Ectodermal cell (in vitro differentiated cells): Measurements from ENCODE around the gene SEMA4A.
A peak's percentile ranks its signal among the peaks of the same experiment; 100 is the strongest.

Source experiments
- H3K27ac ChIP-seq: 2 replicates; pipeline ENCODE4 v1.7.0; 2013; ENCODE audit warnings: mild to moderate bottlenecking, low read depth, low read length; ENCODE audit not compliant: insufficient read depth, poor library complexity, severe bottlenecking
- H3K27me3 ChIP-seq: 2 replicates; pipeline ENCODE4 v1.7.0; 2013; ENCODE audit warnings: mild to moderate bottlenecking, low read length; ENCODE audit not compliant: insufficient read depth, control insufficient read depth, poor library complexity, severe bottlenecking
- H3K36me3 ChIP-seq: one replicate; pipeline ENCODE4 v1.7.0; 2013; ENCODE audit warnings: low read length; ENCODE audit not compliant: control insufficient read depth, insufficient read depth
- H3K4me1 ChIP-seq: one replicate; pipeline ENCODE4 v1.7.0; 2013; ENCODE audit warnings: low read length; ENCODE audit not compliant: control insufficient read depth, insufficient read depth
- H3K4me3 ChIP-seq: 2 replicates; pipeline ENCODE4 v1.7.0; 2013; ENCODE audit warnings: low read depth, low read length, control low read depth; ENCODE audit not compliant: insufficient read depth
- H3K9me3 ChIP-seq: 2 replicates; pipeline ENCODE4 v1.7.0; 2013; ENCODE audit warnings: mild to moderate bottlenecking, low read length, moderate library complexity; ENCODE audit not compliant: control insufficient read depth
- WGBS, 2 experiments: methylation state at CpG; one replicate each; pipeline ENCODE4 v1.1.7; 2013; ENCODE audit warnings: missing lambda C conversion rate in 2 of 2; 5-methylcytosine and 5-hydroxymethylcytosine counted together

Gene SEMA4A

DNA sequence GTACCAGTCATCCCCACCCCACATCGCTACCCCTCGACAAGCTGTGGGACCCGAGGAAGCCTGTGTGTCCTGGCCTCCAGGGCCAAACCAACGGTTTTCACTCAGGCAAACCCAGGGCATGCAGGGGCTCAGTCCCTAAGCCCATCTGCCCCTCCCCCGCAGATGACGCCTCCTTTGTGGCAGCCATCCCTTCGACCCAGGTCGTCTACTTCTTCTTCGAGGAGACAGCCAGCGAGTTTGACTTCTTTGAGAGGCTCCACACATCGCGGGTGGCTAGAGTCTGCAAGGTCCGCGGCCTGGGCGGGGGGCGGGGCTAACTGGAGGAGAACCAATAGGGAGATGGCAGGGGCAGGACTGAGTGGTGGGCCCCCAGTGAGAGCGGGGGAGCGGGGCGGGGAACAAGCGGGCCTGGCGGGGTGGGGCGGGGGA is 7.4 kb downstream of the SEMA4A start:
- H3K4me3 ChIP-seq, result peak overlapping the region; percentile 36
- WGBS, 2 experiments, result 6 to 7% methylated on average over 15 to 22 of the region's 22 CpGs
- H3K36me3 ChIP-seq, result no peaks in the 10 kb centered on the region
- no peak overlapping the region for H3K27ac ChIP-seq
- no peaks in the 10 kb centered on the region for H3K9me3 ChIP-seq
- peaks cover 4% of the 10 kb centered on the region for H3K27me3 ChIP-seq
- H3K4me1 ChIP-seq, result peaks cover 6% of the 10 kb centered on the region

DNA sequence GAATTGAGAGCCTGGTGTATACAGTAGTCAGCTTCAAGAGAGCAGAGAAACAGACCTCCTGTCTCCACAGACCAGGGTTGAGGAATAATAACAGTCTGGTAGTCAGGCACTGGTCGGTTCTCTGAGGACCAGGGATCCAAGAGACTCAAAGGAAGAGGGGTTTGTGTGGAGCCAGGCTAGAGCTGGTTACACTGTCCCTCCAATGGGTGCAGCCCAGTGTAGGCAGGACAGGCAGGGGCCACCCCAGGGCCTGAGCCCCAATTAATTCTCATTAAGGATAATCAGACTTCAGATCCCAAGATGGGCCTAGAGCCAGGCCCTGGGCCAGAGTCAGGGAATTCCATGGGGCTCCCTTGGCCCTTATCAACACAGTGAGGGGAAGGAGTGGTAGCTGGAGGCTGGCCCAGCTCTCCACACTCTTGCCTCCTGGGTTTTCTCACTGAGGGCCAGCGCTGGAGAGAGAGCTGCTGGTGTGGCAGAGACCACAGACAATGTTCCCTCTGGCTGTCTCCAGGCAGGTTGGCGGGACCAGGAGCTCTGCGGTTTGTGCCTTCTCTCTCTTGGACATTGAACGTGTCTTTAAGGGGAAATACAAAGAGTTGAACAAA is 9.1 kb downstream of the SEMA4A start:
- Histone ChIP-seq H3K27ac (no peak overlapping the region), H3K4me1 (peaks cover 6% of the 10 kb centered on the region), H3K36me3 (no peaks in the 10 kb centered on the region), H3K9me3 (no peaks in the 10 kb centered on the region), H3K4me3 (no peak overlapping the region), H3K27me3 (peaks cover 4% of the 10 kb centered on the region)
- WGBS, 2 experiments, result 92% methylated on average over 5 of the region's 5 CpGs

DNA sequence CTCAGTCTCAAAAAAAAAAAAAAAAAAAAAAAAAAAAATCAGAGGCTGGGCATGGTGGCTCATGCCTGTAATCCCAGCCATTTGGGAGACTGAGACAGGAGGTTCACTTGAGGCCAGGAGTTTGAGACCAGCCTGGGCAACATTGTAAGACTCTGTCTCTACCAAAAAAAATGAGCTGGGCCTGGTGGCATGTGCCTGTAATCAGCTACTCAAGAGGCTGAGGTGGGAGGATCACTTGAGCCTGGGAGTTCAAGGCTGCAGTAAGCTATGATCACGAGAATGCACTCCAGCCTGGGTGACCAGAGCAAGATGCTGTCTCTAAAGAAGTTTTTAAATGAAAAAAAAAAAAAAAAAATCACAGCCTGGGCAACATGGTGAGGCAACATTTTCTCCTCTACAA is 10.3 kb downstream of the SEMA4A start:
- Histone ChIP-seq H3K27ac (no peak overlapping the region), H3K4me1 (peaks cover 6% of the 10 kb centered on the region), H3K4me3 (no peak overlapping the region), H3K36me3 (no peaks in the 10 kb centered on the region), H3K9me3 (no peaks in the 10 kb centered on the region), H3K27me3 (peaks cover 4% of the 10 kb centered on the region)
- 82 to 94% methylated on average over 1 of the region's 1 CpG for WGBS, 2 experiments

DNA sequence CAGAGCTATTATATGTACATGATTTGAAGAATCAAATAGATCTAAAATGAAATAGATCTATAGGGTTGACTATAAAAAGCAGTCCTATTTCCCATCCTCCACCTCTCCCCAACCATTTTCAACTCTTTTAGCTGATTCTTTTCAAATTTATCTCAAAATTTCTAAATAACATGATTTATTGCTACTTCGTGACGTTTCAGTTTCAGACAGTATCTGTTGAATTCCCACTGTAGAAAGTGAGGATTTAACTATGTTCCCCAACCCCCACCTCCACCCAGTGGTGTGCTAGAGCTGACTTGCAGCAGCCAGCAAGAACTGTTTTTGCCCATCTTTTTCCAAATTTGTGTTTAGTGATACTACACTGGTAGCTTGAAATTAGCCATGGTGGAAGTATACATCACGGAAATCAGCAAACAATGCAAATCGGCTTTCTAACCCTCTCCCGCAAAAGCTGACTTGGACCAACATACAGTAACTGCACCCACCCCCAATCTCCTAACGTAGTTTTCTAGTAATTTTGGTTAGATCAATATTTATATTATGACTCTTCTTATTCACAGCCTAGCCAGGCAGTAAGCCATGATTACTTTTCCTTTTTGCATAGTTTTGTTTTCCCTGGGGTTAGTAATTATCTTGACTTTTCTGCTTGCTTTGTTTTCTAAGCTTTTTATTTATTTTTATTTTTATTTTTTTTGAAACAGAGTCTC is 10.9 kb downstream of the SEMA4A start:
- Histone ChIP-seq H3K27ac (no peak overlapping the region), H3K36me3 (no peaks in the 10 kb centered on the region), H3K27me3 (peaks cover 4% of the 10 kb centered on the region), H3K4me1 (peaks cover 6% of the 10 kb centered on the region), H3K9me3 (no peaks in the 10 kb centered on the region), H3K4me3 (no peak overlapping the region)
- WGBS, 2 experiments, result 99 to 100% methylated on average over 3 to 6 of the region's 6 CpGs

DNA sequence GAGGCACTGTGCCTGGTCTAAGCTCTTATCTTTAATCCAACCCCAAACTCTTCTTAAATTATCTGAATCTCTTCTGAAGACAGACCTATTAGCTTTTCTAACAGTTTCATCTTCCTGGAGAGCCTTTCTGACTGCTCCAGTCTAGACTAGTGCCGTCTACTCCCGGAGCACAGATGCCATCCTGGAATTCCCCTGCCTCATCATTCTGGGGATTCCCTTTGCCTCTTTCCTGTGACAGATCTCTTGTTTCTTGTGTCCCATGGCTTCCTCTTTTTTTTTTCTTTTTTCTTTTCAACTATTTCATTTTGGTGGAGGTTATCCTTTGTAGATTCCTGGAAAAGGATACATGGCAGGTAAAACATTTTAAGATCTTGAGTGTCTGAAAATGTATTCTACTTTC is 11.7 kb downstream of the SEMA4A start:
- Histone ChIP-seq H3K4me3 (no peak overlapping the region), H3K4me1 (peaks cover 6% of the 10 kb centered on the region), H3K27ac (no peak overlapping the region), H3K27me3 (peaks cover 3% of the 10 kb centered on the region), H3K36me3 (no peaks in the 10 kb centered on the region), H3K9me3 (no peaks in the 10 kb centered on the region)
- WGBS, 2 experiments, result 82 to 90% methylated on average over 2 of the region's 2 CpGs

DNA sequence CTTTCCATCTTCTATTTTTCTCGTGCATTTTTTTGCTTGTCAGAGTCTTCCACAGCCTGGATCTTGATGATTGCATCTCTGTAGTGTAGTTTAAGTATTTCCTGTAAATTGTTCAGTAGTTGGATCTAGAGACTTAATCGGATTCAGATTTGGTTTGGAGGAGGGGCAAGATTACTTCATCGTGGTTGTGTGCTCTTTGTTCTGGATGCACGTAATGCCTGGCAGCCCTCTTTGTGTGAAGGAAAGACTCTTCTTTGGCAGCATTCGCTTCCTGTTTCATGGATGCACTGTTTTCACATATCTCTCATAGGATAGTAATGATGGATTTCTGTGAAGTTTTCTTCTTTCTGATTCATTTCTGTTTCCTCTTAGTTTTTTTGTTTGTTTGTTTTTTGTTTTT is 14.2 kb downstream of the SEMA4A start:
- no peak overlapping the region for H3K4me3 ChIP-seq
- H3K27me3 ChIP-seq, result no peaks in the 10 kb centered on the region
- no peaks in the 10 kb centered on the region for H3K4me1 ChIP-seq
- H3K27ac ChIP-seq, result no peak overlapping the region
- no peaks in the 10 kb centered on the region for H3K36me3 ChIP-seq
- H3K9me3 ChIP-seq, result no peaks in the 10 kb centered on the region
- 85 to 95% methylated on average over 5 of the region's 5 CpGs for WGBS, 2 experiments

DNA sequence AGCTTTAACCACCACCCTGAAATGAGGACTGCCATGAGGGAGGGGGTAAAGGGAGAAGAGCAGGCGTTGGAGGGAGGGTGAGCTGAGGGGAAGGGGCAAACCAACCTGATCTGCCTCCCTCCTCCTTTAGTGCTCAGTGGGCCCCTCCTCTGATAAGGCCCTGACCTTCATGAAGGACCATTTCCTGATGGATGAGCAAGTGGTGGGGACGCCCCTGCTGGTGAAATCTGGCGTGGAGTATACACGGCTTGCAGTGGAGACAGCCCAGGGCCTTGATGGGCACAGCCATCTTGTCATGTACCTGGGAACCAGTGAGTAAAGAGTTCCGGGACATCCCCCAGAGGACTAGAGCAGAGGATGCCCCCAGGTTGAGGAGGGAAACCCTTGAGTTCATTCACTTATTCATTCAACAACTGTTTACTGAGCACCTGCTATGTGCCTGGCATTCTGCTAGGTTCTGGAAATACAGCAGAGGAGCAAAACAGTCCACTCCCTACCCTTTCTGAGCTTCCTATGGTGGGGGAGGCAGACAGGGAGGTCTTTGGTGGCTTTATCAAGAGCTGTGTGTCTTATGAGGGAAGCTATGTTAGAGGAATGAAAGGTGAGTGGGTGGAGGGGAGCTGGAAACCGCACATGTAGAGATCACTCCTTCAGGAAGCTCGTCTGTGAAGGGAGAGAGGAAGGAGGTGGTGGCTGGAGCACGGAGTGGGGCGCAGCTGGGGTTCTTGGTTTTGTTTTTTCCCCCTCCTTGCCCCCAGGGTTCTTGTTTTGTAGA is 19.5 kb downstream of the SEMA4A start:
- Histone ChIP-seq H3K9me3 (no peaks in the 10 kb centered on the region), H3K27me3 (no peaks in the 10 kb centered on the region), H3K4me3 (no peak overlapping the region), H3K36me3 (no peaks in the 10 kb centered on the region), H3K27ac (no peak overlapping the region), H3K4me1 (peaks cover 10% of the 10 kb centered on the region)
- WGBS, 2 experiments, result 88 to 89% methylated on average over 9 of the region's 9 CpGs

DNA sequence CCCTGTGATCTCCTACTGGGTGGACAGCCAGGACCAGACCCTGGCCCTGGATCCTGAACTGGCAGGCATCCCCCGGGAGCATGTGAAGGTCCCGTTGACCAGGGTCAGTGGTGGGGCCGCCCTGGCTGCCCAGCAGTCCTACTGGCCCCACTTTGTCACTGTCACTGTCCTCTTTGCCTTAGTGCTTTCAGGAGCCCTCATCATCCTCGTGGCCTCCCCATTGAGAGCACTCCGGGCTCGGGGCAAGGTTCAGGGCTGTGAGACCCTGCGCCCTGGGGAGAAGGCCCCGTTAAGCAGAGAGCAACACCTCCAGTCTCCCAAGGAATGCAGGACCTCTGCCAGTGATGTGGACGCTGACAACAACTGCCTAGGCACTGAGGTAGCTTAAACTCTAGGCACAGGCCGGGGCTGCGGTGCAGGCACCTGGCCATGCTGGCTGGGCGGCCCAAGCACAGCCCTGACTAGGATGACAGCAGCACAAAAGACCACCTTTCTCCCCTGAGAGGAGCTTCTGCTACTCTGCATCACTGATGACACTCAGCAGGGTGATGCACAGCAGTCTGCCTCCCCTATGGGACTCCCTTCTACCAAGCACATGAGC is 23.3 kb downstream of the SEMA4A start:
- Histone ChIP-seq H3K27ac (no peak overlapping the region), H3K4me1 (peaks cover 14% of the 10 kb centered on the region), H3K27me3 (no peaks in the 10 kb centered on the region), H3K9me3 (no peaks in the 10 kb centered on the region), H3K4me3 (no peak overlapping the region), H3K36me3 (no peaks in the 10 kb centered on the region)
- WGBS, 2 experiments, result 88 to 89% methylated on average over 12 of the region's 12 CpGs

DNA sequence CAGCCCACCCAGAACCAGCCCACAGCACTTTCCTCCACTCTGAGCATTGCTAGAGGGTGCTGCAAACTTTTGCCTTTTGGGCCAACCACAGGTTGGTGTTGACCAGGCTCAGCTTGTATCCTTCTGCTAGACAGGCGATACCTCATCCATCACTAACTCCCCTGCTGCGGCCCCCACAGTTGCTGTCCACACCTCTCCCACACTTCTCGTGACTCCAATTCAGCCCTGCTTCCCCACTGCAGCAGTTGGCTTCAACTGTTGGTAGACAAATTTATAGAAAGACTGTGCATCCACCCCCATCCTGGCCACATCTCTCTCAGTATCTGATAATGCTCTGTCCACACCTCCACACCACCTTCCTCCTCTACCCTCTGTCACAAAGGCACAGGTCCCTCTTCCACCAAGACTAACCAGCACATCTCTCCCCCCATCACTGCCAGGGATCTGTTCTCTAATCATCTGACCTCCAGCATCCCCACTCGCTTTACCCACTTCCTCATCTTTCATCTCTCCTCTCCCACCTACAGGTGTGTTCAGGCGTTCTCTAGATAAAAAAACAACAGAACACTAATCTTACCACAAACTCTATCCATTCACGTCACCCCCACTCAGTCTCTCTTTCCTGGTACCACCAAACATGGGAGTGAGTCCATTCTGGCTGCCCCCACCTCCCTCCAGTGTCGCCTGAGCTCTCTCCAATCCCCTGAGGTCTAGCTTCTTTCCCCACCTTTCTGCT is 24.7 kb downstream of the SEMA4A start:
- Histone ChIP-seq H3K4me3 (no peak overlapping the region), H3K27me3 (no peaks in the 10 kb centered on the region), H3K9me3 (no peaks in the 10 kb centered on the region), H3K27ac (no peak overlapping the region), H3K4me1 (peaks cover 14% of the 10 kb centered on the region), H3K36me3 (no peaks in the 10 kb centered on the region)
- WGBS, 2 experiments, result 86% methylated on average over 7 of the region's 7 CpGs
